ENCODE results near the gene ITGA8. TPM values are rescaled to one million over a fixed set of nuclear protein-coding genes. Genes with fewer than 3 reads are reported as not detected.
"Not testable (repeated sequence)": the region's sequence is repeated elsewhere in the genome, so short reads cannot be mapped to it uniquely, and the experiment has no call there.

The ITGA8 gene
- total RNA-seq (1.3 TPM), polyA plus RNA-seq (2.8 TPM)
- long read RNA-seq, donor 1 = 0 reads
- long read RNA-seq, donor 2 = 0 reads
- long read RNA-seq, donor 3 = 0 reads
- long read RNA-seq, donor 4 = 0 reads
- long read RNA-seq, donor 5 = 0 reads
- long read RNA-seq, donor 6, partial matches to known transcripts = 0 of 1 reads
- long read RNA-seq, donor 6, other reads (novel, unspliced or antisense) = 0 of 1 reads
- long read RNA-seq, donor 7 = 0 reads
- long read RNA-seq, donor 8 = 0 reads
- long read RNA-seq, donor 9 = 0 reads
- long read RNA-seq, donor 10 = 0 reads

DNA sequence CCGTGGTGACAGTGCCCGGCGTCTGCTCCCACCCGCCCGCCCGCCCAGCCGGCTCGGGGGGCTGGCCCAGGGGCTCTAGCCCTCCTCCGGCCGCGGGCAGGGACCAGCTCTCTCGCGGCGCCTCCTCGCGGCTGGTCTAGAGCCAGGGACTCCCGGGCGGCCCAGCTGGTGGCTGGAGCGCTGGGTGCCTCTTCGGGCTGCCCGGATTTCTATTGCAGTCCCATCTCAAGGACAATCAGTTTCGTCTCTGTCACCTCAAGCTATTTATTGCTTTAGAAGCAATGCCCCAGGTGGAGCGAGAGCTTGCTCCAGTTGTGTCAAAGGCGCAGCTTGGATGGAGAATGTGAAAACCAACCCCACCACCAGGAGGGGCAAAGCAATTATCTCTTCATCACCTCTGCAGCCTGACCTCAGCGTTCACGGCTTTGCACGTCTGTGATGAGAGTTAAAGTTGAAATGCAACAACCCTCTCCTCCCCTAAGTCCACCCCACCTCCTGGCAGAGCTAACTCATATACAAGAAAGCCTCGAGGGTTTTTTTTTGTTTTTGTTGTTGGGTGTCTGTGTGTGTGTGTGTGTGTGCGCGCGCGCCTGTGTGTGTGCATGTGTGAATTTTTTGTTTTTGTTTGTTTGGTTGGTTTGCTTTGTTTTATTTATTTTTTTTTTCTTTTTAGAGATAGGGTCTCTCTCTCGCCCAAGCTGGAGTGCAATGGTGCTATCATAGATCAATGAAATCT, at the start of gene ITGA8:
TSS of gene ITGA8 (minus strand) at position 24 of the 736 bp plus-strand sequence. CDS start 151 bp downstream, outside the sequence.
- DNase-seq (ENCODE audit: low read depth in 6 of 9, low spot score in 9 of 9) = no peak
- H3K27me3 ChIP-seq (ENCODE audit: control insufficient read depth in 2 of 2, insufficient read depth in 1 of 2, low read length in 1 of 2) = peaks cover 28 to 47% of the 10 kb centered on the region in 2 donors
- H3K4me1 ChIP-seq (ENCODE audit: control insufficient read depth in 2 of 2, insufficient read depth in 2 of 2, low read length in 2 of 2) = no peaks in the 10 kb centered on the region
- WGBS = 15% methylated on average over 33 of the region's 33 CpGs
- H3K36me3 ChIP-seq (ENCODE audit: control insufficient read depth in 2 of 2, insufficient read depth in 2 of 2, low read length in 1 of 2) = no peaks in the 10 kb centered on the region
- H3K4me3 ChIP-seq (ENCODE audit: low read length in 2 of 2) = no peak within 1 kb of the TSS
- no peak within 1 kb of the TSS for H3K27ac ChIP-seq (ENCODE audit: low read depth in 1 of 2, low read length in 1 of 2)
- H3K9me3 ChIP-seq (ENCODE audit: control insufficient read depth in 2 of 2, insufficient read depth in 1 of 2, low read length in 1 of 2) = no peaks in the 10 kb centered on the region

- Histone ChIP-seq H3K9me3 (ENCODE audit: control insufficient read depth in 2 of 2, insufficient read depth in 1 of 2, low read length in 1 of 2) (no peaks in the 10 kb centered on the region), H3K4me1 (ENCODE audit: control insufficient read depth in 2 of 2, insufficient read depth in 2 of 2, low read length in 2 of 2) (no peaks in the 10 kb centered on the region), H3K36me3 (ENCODE audit: control insufficient read depth in 2 of 2, insufficient read depth in 2 of 2, low read length in 1 of 2) (no peaks in the 10 kb centered on the region), H3K27ac (ENCODE audit: low read depth in 1 of 2, low read length in 1 of 2) (no peak overlapping the region), H3K27me3 (ENCODE audit: control insufficient read depth in 2 of 2, insufficient read depth in 1 of 2, low read length in 1 of 2) (no peaks in the 10 kb centered on the region), H3K4me3 (ENCODE audit: low read length in 2 of 2) (no peak overlapping the region)
- 95% methylated on average over 2 of the region's 2 CpGs for WGBS
- DNase-seq (ENCODE audit: low read depth in 6 of 9, low spot score in 9 of 9) = no peak
Measured at GRCh38 chr10:15764892-15765454, 45.3 kb upstream of the ITGA8 start.

- no peak overlapping the region for H3K4me3 ChIP-seq (ENCODE audit: low read length in 2 of 2)
- 89% methylated on average over 8 of the region's 8 CpGs for whole genome bisulfite sequencing
Measured at GRCh38 chr10:15763006-15763405, 43.3 kb upstream of the ITGA8 start.

GRCh38 chr10:15762239-15762638, 42.5 kb upstream of the ITGA8 start:
- not testable (repeated sequence) for H3K36me3 ChIP-seq (ENCODE audit: control insufficient read depth in 2 of 2, insufficient read depth in 2 of 2, low read length in 1 of 2); H3K4me3 ChIP-seq (ENCODE audit: low read length in 2 of 2); H3K27ac ChIP-seq (ENCODE audit: low read depth in 1 of 2, low read length in 1 of 2); H3K4me1 ChIP-seq (ENCODE audit: control insufficient read depth in 2 of 2, insufficient read depth in 2 of 2, low read length in 2 of 2); DNase-seq (ENCODE audit: low read depth in 6 of 9, low spot score in 9 of 9); H3K9me3 ChIP-seq (ENCODE audit: control insufficient read depth in 2 of 2, insufficient read depth in 1 of 2, low read length in 1 of 2); H3K27me3 ChIP-seq (ENCODE audit: control insufficient read depth in 2 of 2, insufficient read depth in 1 of 2, low read length in 1 of 2)
- 95% methylated on average over 6 of the region's 6 CpGs for WGBS

More at GRCh38 chr10:15763006-15763405, 43.3 kb upstream of the ITGA8 start:
- H3K27ac ChIP-seq (ENCODE audit: low read depth in 1 of 2, low read length in 1 of 2) = no peak overlapping the region
- H3K9me3 ChIP-seq (ENCODE audit: control insufficient read depth in 2 of 2, insufficient read depth in 1 of 2, low read length in 1 of 2) = no peaks in the 10 kb centered on the region
- no peaks in the 10 kb centered on the region for H3K36me3 ChIP-seq (ENCODE audit: control insufficient read depth in 2 of 2, insufficient read depth in 2 of 2, low read length in 1 of 2)
- no peak for DNase-seq (ENCODE audit: low read depth in 6 of 9, low spot score in 9 of 9)
- H3K27me3 ChIP-seq (ENCODE audit: control insufficient read depth in 2 of 2, insufficient read depth in 1 of 2, low read length in 1 of 2) = no peaks in the 10 kb centered on the region
- H3K4me1 ChIP-seq (ENCODE audit: control insufficient read depth in 2 of 2, insufficient read depth in 2 of 2, low read length in 2 of 2) = no peaks in the 10 kb centered on the region

- H3K36me3 ChIP-seq (ENCODE audit: control insufficient read depth in 2 of 2, insufficient read depth in 2 of 2, low read length in 1 of 2); H3K4me3 ChIP-seq (ENCODE audit: low read length in 2 of 2); H3K9me3 ChIP-seq (ENCODE audit: control insufficient read depth in 2 of 2, insufficient read depth in 1 of 2, low read length in 1 of 2); H3K27me3 ChIP-seq (ENCODE audit: control insufficient read depth in 2 of 2, insufficient read depth in 1 of 2, low read length in 1 of 2); H3K4me1 ChIP-seq (ENCODE audit: control insufficient read depth in 2 of 2, insufficient read depth in 2 of 2, low read length in 2 of 2); DNase-seq (ENCODE audit: low read depth in 6 of 9, low spot score in 9 of 9); H3K27ac ChIP-seq (ENCODE audit: low read depth in 1 of 2, low read length in 1 of 2): not testable (repeated sequence)
- WGBS = 98% methylated on average over 2 of the region's 4 CpGs
Measured at GRCh38 chr10:15761224-15761623, 41.5 kb upstream of the ITGA8 start.

GRCh38 chr10:15760681-15761080, 41.0 kb upstream of the ITGA8 start:
- Histone ChIP-seq H3K27me3 (ENCODE audit: control insufficient read depth in 2 of 2, insufficient read depth in 1 of 2, low read length in 1 of 2) (peaks cover 0 to 2% of the 10 kb centered on the region in 2 donors), H3K9me3 (ENCODE audit: control insufficient read depth in 2 of 2, insufficient read depth in 1 of 2, low read length in 1 of 2) (no peaks in the 10 kb centered on the region), H3K27ac (ENCODE audit: low read depth in 1 of 2, low read length in 1 of 2) (no peak overlapping the region), H3K36me3 (ENCODE audit: control insufficient read depth in 2 of 2, insufficient read depth in 2 of 2, low read length in 1 of 2) (no peaks in the 10 kb centered on the region), H3K4me1 (ENCODE audit: control insufficient read depth in 2 of 2, insufficient read depth in 2 of 2, low read length in 2 of 2) (no peaks in the 10 kb centered on the region), H3K4me3 (ENCODE audit: low read length in 2 of 2) (no peak overlapping the region)
- no peak for DNase-seq (ENCODE audit: low read depth in 6 of 9, low spot score in 9 of 9)
- WGBS = 97% methylated on average over 2 of the region's 2 CpGs

GRCh38 chr10:15759265-15759664, 39.5 kb upstream of the ITGA8 start:
- no peaks in the 10 kb centered on the region for H3K36me3 ChIP-seq (ENCODE audit: control insufficient read depth in 2 of 2, insufficient read depth in 2 of 2, low read length in 1 of 2)
- H3K27ac ChIP-seq (ENCODE audit: low read depth in 1 of 2, low read length in 1 of 2) = no peak overlapping the region
- no peaks in the 10 kb centered on the region for H3K9me3 ChIP-seq (ENCODE audit: control insufficient read depth in 2 of 2, insufficient read depth in 1 of 2, low read length in 1 of 2)
- peaks cover 0 to 2% of the 10 kb centered on the region in 2 donors for H3K27me3 ChIP-seq (ENCODE audit: control insufficient read depth in 2 of 2, insufficient read depth in 1 of 2, low read length in 1 of 2)
- no peaks in the 10 kb centered on the region for H3K4me1 ChIP-seq (ENCODE audit: control insufficient read depth in 2 of 2, insufficient read depth in 2 of 2, low read length in 2 of 2)
- H3K4me3 ChIP-seq (ENCODE audit: low read length in 2 of 2) = no peak overlapping the region
- DNase-seq (ENCODE audit: low read depth in 6 of 9, low spot score in 9 of 9) = no peak

DNA sequence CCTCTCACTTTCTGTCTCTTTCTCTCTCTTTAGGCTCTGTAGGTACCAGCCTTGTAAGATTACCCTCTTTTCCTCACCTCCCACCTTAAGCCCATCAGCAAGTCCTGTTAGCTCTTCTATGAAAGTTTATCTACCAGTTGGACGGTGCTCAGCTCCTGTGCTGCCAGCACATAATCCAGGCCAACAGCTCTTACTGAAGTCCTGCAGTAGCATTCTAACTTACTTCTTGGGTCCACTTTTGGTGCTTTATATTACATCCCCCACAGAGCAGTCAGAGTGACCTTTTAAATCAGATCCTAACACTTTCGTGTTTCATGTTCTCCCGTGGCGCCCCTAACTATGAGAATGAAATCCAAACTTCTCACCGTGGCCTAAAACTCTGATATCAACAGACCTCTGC, 38.9 kb upstream of the ITGA8 start:
- no peak for DNase-seq (ENCODE audit: low read depth in 6 of 9, low spot score in 9 of 9)
- Histone ChIP-seq H3K27ac (ENCODE audit: low read depth in 1 of 2, low read length in 1 of 2) (no peak overlapping the region), H3K9me3 (ENCODE audit: control insufficient read depth in 2 of 2, insufficient read depth in 1 of 2, low read length in 1 of 2) (no peaks in the 10 kb centered on the region), H3K27me3 (ENCODE audit: control insufficient read depth in 2 of 2, insufficient read depth in 1 of 2, low read length in 1 of 2) (peaks cover 0 to 2% of the 10 kb centered on the region in 2 donors), H3K36me3 (ENCODE audit: control insufficient read depth in 2 of 2, insufficient read depth in 2 of 2, low read length in 1 of 2) (no peaks in the 10 kb centered on the region), H3K4me1 (ENCODE audit: control insufficient read depth in 2 of 2, insufficient read depth in 2 of 2, low read length in 2 of 2) (no peaks in the 10 kb centered on the region), H3K4me3 (ENCODE audit: low read length in 2 of 2) (no peak overlapping the region)
- WGBS = 95% methylated on average over 5 of the region's 5 CpGs

GRCh38 chr10:15754937-15755336, 35.2 kb upstream of the ITGA8 start:
- Histone ChIP-seq H3K4me1 (ENCODE audit: control insufficient read depth in 2 of 2, insufficient read depth in 2 of 2, low read length in 2 of 2) (no peaks in the 10 kb centered on the region), H3K9me3 (ENCODE audit: control insufficient read depth in 2 of 2, insufficient read depth in 1 of 2, low read length in 1 of 2) (no peaks in the 10 kb centered on the region), H3K27ac (ENCODE audit: low read depth in 1 of 2, low read length in 1 of 2) (no peak overlapping the region), H3K27me3 (ENCODE audit: control insufficient read depth in 2 of 2, insufficient read depth in 1 of 2, low read length in 1 of 2) (peaks cover 0 to 2% of the 10 kb centered on the region in 2 donors), H3K4me3 (ENCODE audit: low read length in 2 of 2) (no peak overlapping the region), H3K36me3 (ENCODE audit: control insufficient read depth in 2 of 2, insufficient read depth in 2 of 2, low read length in 1 of 2) (no peaks in the 10 kb centered on the region)
- WGBS = 73% methylated on average over 2 of the region's 2 CpGs
- no peak for DNase-seq (ENCODE audit: low read depth in 6 of 9, low spot score in 9 of 9)

Measured in thymus (tissue), 14 donors.